ENCODE data around the gene ENTPD2. TPM values are rescaled to one million over a fixed set of nuclear protein-coding genes. Genes with fewer than 3 reads are reported as not detected.

Gene ENTPD2
- total RNA-seq, 2 donors from 2014 or later = not detected

- no peak for DNase-seq (ENCODE audit: low spot score)
- no peaks in the 10 kb centered on the region for H3K9me3 Mint-ChIP-seq
- no peaks in the 10 kb centered on the region for H3K36me3 Mint-ChIP-seq
- no peak overlapping the region for H3K4me3 Mint-ChIP-seq
- no peak overlapping the region for H3K27ac Mint-ChIP-seq
- H3K4me1 Mint-ChIP-seq (ENCODE audit: low read depth in 2 of 2) = peaks cover 0 to 8% of the 10 kb centered on the region in 2 donors
- no peak for ATAC-seq
- H3K27me3 Mint-ChIP-seq = no peaks in the 10 kb centered on the region
Observed at GRCh38 chr9:137020771-137021567, 32.9 kb downstream of the ENTPD2 start.

- Mint-ChIP-seq H3K36me3 (no peaks in the 10 kb centered on the region), H3K4me3 (no peak overlapping the region), H3K4me1 (ENCODE audit: low read depth in 2 of 2) (peaks cover 0 to 8% of the 10 kb centered on the region in 2 donors), H3K27ac (no peak overlapping the region), H3K9me3 (no peaks in the 10 kb centered on the region), H3K27me3 (no peaks in the 10 kb centered on the region)
- DNase-seq (ENCODE audit: low spot score) (no peak), ATAC-seq (no peak)
Observed at GRCh38 chr9:137019891-137020683, 33.8 kb downstream of the ENTPD2 start.

GRCh38 chr9:137018761-137019559 is 34.9 kb downstream of the ENTPD2 start:
- no peak overlapping the region for H3K27ac Mint-ChIP-seq
- H3K9me3 Mint-ChIP-seq = no peaks in the 10 kb centered on the region
- no peaks in the 10 kb centered on the region for H3K27me3 Mint-ChIP-seq
- no peak overlapping the region for H3K4me3 Mint-ChIP-seq
- no peak for ATAC-seq
- no peak for DNase-seq (ENCODE audit: low spot score)
- no peaks in the 10 kb centered on the region for H3K36me3 Mint-ChIP-seq
- peaks cover 0 to 8% of the 10 kb centered on the region in 2 donors for H3K4me1 Mint-ChIP-seq (ENCODE audit: low read depth in 2 of 2)

- Mint-ChIP-seq H3K4me3 (no peak overlapping the region), H3K27ac (no peak overlapping the region), H3K4me1 (ENCODE audit: low read depth in 2 of 2) (peaks cover 0 to 7% of the 10 kb centered on the region in 2 donors), H3K27me3 (no peaks in the 10 kb centered on the region), H3K9me3 (no peaks in the 10 kb centered on the region), H3K36me3 (no peaks in the 10 kb centered on the region)
- no peak for DNase-seq (ENCODE audit: low spot score)
- no peak for ATAC-seq
Observed at GRCh38 chr9:137017791-137018497, 35.9 kb downstream of the ENTPD2 start.

- Mint-ChIP-seq H3K27me3 (no peaks in the 10 kb centered on the region), H3K4me3 (no peak overlapping the region), H3K4me1 (ENCODE audit: low read depth in 2 of 2) (peaks cover 0 to 3% of the 10 kb centered on the region in 2 donors), H3K36me3 (no peaks in the 10 kb centered on the region), H3K9me3 (no peaks in the 10 kb centered on the region), H3K27ac (no peak overlapping the region)
- DNase-seq (ENCODE audit: low spot score) = no peak
- ATAC-seq = no peak
Observed at GRCh38 chr9:137017071-137017470, 36.8 kb downstream of the ENTPD2 start.

- H3K27ac Mint-ChIP-seq = no peak overlapping the region
- H3K4me3 Mint-ChIP-seq = no peak overlapping the region
- H3K4me1 Mint-ChIP-seq (ENCODE audit: low read depth in 2 of 2) = no peaks in the 10 kb centered on the region
- no peak for DNase-seq (ENCODE audit: low spot score)
- ATAC-seq = no peak
- H3K27me3 Mint-ChIP-seq = no peaks in the 10 kb centered on the region
- no peaks in the 10 kb centered on the region for H3K36me3 Mint-ChIP-seq
- no peaks in the 10 kb centered on the region for H3K9me3 Mint-ChIP-seq
Observed at GRCh38 chr9:137016436-137016835, 37.4 kb downstream of the ENTPD2 start.

GRCh38 chr9:137015976-137016375 is 37.9 kb downstream of the ENTPD2 start:
- Mint-ChIP-seq H3K27me3 (no peaks in the 10 kb centered on the region), H3K27ac (no peak overlapping the region), H3K36me3 (no peaks in the 10 kb centered on the region), H3K9me3 (no peaks in the 10 kb centered on the region), H3K4me3 (no peak overlapping the region), H3K4me1 (ENCODE audit: low read depth in 2 of 2) (no peaks in the 10 kb centered on the region)
- DNase-seq (ENCODE audit: low spot score) (no peak), ATAC-seq (no peak)

GRCh38 chr9:137015540-137015930 is 38.3 kb downstream of the ENTPD2 start:
- Mint-ChIP-seq H3K36me3 (no peaks in the 10 kb centered on the region), H3K4me3 (no peak overlapping the region), H3K27me3 (no peaks in the 10 kb centered on the region), H3K9me3 (no peaks in the 10 kb centered on the region), H3K4me1 (ENCODE audit: low read depth in 2 of 2) (no peaks in the 10 kb centered on the region), H3K27ac (no peak overlapping the region)
- no peak for ATAC-seq
- no peak for DNase-seq (ENCODE audit: low spot score)

GRCh38 chr9:137014776-137015539 is 38.9 kb downstream of the ENTPD2 start:
- Mint-ChIP-seq H3K4me3 (no peak overlapping the region), H3K4me1 (ENCODE audit: low read depth in 2 of 2) (no peaks in the 10 kb centered on the region), H3K36me3 (no peaks in the 10 kb centered on the region), H3K27ac (no peak overlapping the region), H3K27me3 (no peaks in the 10 kb centered on the region), H3K9me3 (no peaks in the 10 kb centered on the region)
- ATAC-seq (no peak), DNase-seq (ENCODE audit: low spot score) (no peak)

GRCh38 chr9:137014166-137014565 is 39.7 kb downstream of the ENTPD2 start:
- H3K27ac Mint-ChIP-seq = no peak overlapping the region
- ATAC-seq (no peak), DNase-seq (ENCODE audit: low spot score) (no peak)
- no peak overlapping the region for H3K4me3 Mint-ChIP-seq
- no peaks in the 10 kb centered on the region for H3K36me3 Mint-ChIP-seq
- no peaks in the 10 kb centered on the region for H3K9me3 Mint-ChIP-seq
- no peaks in the 10 kb centered on the region for H3K4me1 Mint-ChIP-seq (ENCODE audit: low read depth in 2 of 2)
- no peaks in the 10 kb centered on the region for H3K27me3 Mint-ChIP-seq

GRCh38 chr9:137013571-137013940 is 40.3 kb downstream of the ENTPD2 start:
- Mint-ChIP-seq H3K4me1 (ENCODE audit: low read depth in 2 of 2) (no peaks in the 10 kb centered on the region), H3K36me3 (no peaks in the 10 kb centered on the region), H3K27me3 (no peaks in the 10 kb centered on the region), H3K4me3 (no peak overlapping the region), H3K27ac (no peak overlapping the region), H3K9me3 (no peaks in the 10 kb centered on the region)
- DNase-seq (ENCODE audit: low spot score) = no peak
- ATAC-seq = no peak

GRCh38 chr9:137012694-137013570 is 40.9 kb downstream of the ENTPD2 start:
- Mint-ChIP-seq H3K4me3 (no peak overlapping the region), H3K27me3 (no peaks in the 10 kb centered on the region), H3K27ac (no peak overlapping the region), H3K9me3 (no peaks in the 10 kb centered on the region), H3K36me3 (no peaks in the 10 kb centered on the region), H3K4me1 (ENCODE audit: low read depth in 2 of 2) (no peaks in the 10 kb centered on the region)
- DNase-seq (ENCODE audit: low spot score) (no peak), ATAC-seq (no peak)

Measured in natural killer cell treated with Interleukin-12 subunit alpha and Interleukin-12 subunit beta and Interleukin-15 and Interleukin-18, amount 100 ng/mL, for 72 hours (primary cell).